Esophagus squamous epithelium (tissue), 4 donors: ENCODE measurements around the gene CLDN6.

ENCODE experiments used
- POLR2A ChIP-seq, 4 donors: fragments of 450-650 bp; IDR thresholded peaks; one replicate each; pipeline ENCODE4 v1.6.1; 2017; ENCODE audit warnings: antibody characterized with exemption in 4 of 4, mild to moderate bottlenecking in 4 of 4, moderate library complexity in 3 of 4
- TF ChIP-seq, protein P1 (sequence below), 6 experiments: fragments of 450-650 bp in 4 of 6; fragments of 200-600 bp in 2 of 6; sonication (generic) in 2 of 6; IDR thresholded peaks; one replicate each; pipeline ENCODE4 v1.5.1; 2016 to 2019; ENCODE audit warnings: antibody characterized with exemption in 6 of 6, mild to moderate bottlenecking in 4 of 6, moderate library complexity in 4 of 6

DNA sequence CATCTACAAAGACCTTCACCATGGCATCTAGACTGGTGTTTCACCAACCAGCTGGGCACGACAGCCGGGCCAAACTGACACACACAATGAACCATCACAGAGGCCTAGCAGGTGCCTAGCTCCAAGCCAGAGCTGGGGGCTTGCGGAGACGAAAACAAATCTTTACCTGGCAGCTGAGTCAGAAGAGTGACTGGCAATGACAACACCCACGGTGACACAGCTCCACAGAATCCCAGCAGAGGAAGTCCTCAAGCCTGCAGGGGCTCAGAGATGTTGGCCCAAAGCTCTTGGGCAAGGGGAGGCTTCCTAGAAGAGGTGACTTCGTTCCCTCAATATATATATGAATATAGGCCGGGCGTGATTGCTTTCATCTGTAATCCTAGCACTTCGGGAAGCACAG, 33.5 kb upstream of the CLDN6 start:
- TF ChIP-seq, protein P1, sequence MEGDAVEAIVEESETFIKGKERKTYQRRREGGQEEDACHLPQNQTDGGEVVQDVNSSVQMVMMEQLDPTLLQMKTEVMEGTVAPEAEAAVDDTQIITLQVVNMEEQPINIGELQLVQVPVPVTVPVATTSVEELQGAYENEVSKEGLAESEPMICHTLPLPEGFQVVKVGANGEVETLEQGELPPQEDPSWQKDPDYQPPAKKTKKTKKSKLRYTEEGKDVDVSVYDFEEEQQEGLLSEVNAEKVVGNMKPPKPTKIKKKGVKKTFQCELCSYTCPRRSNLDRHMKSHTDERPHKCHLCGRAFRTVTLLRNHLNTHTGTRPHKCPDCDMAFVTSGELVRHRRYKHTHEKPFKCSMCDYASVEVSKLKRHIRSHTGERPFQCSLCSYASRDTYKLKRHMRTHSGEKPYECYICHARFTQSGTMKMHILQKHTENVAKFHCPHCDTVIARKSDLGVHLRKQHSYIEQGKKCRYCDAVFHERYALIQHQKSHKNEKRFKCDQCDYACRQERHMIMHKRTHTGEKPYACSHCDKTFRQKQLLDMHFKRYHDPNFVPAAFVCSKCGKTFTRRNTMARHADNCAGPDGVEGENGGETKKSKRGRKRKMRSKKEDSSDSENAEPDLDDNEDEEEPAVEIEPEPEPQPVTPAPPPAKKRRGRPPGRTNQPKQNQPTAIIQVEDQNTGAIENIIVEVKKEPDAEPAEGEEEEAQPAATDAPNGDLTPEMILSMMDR (IDR thresholded peaks at IDR 0.05), result no peak
- TF ChIP-seq POLR2A (IDR thresholded peaks at IDR 0.05), result no peak
